HG03469 (cell line): Measurements from ENCODE around the gene PLK5.
"Not testable (repeated sequence)": the region's sequence is repeated elsewhere in the genome, so short reads cannot be mapped to it uniquely, and the experiment has no call there.

Experiments used
- ATAC-seq: cut with Tn5 transposase; IDR thresholded peaks from one replicate; pipeline ENCODE4 v1.9.1; 2021; ENCODE audit warnings: mild to moderate bottlenecking, moderate library complexity, moderate number of reproducible peaks; ENCODE audit not compliant: unreplicated experiment

The PLK5 gene

GRCh38 chr19:1491114-1491848 is 32.6 kb upstream of the PLK5 start, which contains the start of gene REEP6:
TSS of gene REEP6 (plus strand) at chr19:1491181. CDS start at chr19:1491270, 89 bp downstream.
- ATAC-seq: no peak

- no peak for ATAC-seq
Measured at GRCh38 chr19:1491849-1492170, 32.1 kb upstream of the PLK5 start.

DNA sequence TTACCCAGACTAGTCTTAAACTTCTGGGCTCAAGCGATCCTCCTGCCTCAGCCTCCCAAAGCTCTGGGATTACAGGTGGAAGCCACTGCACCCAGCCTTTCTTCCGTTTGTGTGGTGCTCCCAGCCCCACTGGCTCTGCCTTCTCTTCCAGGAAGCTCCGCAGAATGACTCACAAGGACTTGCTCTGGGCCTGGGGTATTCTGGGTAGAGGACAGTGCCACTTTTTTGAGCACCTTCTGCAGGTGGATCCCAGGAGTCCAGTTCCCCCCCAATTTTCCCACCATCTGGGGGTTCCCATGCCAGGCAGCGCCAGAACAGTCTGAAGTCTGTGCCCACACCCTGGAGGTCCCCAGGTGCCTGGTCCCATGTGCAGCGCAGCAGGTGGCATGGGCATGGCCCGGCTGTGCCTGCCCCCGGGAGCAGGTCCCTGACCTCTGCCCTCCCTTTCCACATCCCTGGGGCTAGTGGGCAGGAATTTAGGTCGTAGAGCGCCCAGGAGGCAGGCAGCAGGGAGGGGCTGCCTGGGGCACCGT is 31.3 kb upstream of the PLK5 start:
- no peak for ATAC-seq

DNA sequence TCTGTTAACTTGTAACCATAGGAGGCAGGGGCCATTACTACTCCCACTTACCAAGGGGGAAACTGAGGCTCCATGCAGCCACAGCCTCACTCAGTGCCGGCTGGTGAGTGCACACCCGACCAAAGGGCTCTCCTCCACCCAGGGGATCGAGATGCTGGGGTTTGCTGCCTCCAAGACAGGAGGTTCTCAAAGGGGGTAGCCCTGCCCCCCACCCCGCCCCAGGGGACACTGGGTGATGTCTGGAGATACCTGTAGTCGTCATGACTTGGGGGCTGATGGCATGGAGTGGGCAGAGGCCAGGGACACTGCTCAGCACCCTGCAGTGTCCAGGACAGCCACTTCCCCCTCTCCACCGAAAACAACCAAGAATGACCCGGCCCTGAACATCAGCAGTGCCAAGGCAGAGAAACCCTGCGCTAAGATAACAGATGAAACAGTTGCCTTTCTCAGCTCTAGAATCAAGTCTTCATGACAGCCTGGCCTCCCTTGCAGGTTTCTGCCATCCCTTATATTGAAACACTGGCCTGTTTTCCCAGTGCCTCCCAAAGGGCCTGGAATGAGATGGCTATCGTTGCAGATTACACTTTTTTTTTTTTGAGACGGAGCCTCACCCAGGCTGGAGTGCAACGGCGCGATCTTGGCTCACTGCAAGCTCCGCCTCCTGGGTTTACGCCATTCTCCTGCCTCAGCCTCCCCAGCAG is 29.6 kb upstream of the PLK5 start:
- ATAC-seq: no peak

GRCh38 chr19:1495051-1495798 is 28.7 kb upstream of the PLK5 start:
- ATAC-seq: no peak

DNA sequence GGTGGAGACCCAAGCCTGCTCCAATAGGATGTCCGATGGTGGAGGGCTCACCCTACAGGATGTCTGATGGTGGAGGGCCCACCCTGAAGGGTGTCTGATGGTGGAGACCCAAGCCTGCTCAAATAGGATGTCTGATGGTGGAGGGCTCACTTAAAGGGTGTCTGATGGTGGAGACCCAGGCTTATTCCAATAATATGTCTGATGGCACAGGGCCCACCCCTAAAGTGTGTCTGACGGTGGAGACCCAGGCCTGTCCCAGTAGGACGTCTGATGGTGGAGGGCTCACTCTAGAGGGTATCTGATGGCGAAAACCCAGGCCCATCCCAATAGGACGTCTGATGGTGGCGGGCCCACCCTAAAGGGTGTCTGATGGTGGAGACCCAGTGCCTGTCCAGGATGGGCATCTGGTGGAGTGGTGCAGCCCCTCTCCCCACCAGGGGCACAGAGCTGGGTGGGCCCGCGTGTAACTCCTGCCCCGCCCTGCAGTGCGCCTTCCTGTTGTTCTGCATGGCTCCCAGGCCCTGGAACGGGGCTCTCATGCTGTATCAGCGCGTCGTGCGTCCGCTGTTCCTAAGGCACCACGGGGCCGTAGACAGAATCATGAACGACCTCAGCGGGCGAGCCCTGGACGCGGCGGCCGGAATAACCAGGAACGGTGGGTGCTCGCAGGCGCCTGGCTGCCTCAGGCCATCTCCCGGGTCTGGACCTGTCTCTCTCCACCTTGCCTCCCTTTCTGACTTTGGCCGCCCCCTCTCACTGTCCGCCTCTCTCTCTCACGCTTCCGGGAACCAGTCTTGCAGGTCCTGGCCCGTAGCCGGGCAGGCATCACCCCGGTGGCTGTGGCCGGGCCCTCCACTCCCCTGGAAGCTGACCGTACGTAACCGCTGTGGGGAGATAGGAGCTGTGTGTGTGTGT is 27.8 kb upstream of the PLK5 start:
- no peak for ATAC-seq

DNA sequence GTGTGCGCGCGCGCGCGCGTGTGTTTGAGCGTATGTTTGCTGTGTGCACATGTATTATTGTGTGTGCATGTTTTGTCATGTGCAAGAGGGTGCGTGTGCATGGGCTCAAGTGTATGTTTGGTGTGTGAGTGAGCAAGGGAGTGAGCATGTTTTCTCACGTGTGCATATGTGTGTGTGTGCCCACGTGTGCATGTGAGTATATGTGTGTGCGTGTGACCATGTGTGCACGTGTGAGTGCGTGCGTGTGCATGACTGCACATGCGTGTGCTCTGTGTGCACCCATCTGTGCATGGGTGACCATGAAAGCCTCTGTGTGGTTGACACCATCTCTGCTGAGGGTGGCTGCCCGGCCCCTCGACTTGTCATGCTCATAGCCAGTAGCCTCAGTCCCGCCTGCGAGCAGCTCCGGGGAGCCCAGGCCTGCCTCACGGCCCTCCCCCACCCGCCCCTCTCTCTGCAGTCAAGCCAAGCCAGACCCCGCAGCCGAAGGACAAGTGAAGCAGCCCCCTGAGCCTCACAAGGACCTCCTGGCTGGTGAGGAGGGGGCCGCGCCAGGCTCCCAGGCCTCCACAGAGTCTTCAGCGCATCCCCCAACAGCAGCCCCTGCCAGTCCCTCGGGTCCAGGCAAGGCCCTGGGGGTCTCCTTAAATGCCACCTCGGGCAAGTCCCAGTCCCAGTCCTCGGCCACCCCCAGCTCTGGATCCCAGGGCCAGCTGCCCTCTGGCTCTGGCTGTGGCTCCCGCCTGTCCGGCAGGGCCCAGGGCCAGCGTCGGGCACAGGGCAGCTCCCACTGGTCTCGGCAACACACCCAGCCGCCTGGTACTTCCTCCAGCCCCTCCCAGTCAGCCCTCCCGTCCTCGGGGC is 26.9 kb upstream of the PLK5 start:
- ATAC-seq: no peak

DNA sequence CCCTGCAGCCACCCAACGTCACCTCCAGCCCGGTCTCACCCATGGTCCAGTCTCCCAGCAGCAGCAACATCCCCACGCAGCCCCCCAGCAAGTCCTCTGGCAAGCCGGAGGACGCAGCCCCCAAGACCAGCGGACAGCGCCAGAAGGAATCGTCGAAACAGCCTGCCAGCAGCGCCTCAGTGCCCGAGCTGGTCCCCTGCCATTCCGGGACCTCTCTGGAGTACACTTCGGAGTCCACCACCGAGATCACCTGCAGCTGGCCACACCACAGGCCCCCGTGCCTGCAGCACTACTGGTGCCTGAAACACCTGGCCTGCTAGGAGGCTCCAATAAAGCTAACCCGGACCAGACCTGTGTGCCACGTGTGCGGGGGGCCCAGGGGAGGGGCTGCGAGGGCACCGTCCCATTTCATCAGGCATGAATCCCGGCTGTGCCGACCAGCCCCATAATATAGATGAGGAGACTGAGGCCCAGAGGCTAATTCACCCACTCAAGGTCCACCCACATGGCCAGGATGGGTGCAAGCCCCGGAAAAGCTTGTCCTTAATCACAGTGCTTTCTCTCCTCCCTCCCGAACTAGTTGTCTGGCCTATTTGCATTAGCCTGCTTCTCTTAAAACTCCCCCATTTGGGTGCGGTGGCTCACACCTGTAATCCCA is 26.2 kb upstream of the PLK5 start:
- no peak for ATAC-seq

GRCh38 chr19:1499231-1499630 is 24.6 kb upstream of the PLK5 start:
- not testable (repeated sequence) for ATAC-seq

GRCh38 chr19:1501200-1501595 is 22.7 kb upstream of the PLK5 start:
- no peak for ATAC-seq

DNA sequence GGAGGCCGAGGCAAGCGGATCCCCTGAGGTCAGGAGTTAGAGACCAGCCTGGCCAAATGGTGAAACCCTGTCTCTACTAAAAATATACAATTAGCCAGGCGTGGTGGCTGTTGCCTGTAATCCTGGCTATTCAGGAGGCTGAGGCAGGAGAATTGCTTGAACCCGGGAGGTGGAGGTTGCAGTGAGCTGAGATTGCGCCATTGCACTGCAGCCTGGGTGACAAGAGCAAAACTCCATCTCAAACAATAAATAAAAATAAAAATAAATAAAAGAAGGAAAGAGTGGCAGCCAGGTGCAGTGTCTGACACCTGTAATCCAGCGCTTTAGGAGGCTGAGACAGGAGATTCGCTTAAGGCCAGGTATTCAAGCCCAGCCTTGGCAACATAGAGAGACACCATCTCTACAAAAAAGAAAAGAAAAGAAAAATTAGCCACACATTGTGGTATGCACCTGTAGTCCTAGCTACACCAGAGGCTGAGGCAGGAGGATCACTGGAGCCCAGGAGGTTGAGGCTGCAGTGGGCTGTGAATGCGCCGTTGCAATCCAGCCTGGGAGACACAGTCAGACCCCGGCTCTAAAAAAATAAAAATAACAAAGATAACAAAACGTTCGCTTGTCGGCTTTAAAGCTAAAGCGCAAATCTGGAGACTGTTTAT is 21.3 kb upstream of the PLK5 start:
- no peak for ATAC-seq

GRCh38 chr19:1503089-1503924 is 20.6 kb upstream of the PLK5 start:
- no peak for ATAC-seq

- ATAC-seq: no peak
Measured at GRCh38 chr19:1503925-1504773, 19.7 kb upstream of the PLK5 start.

DNA sequence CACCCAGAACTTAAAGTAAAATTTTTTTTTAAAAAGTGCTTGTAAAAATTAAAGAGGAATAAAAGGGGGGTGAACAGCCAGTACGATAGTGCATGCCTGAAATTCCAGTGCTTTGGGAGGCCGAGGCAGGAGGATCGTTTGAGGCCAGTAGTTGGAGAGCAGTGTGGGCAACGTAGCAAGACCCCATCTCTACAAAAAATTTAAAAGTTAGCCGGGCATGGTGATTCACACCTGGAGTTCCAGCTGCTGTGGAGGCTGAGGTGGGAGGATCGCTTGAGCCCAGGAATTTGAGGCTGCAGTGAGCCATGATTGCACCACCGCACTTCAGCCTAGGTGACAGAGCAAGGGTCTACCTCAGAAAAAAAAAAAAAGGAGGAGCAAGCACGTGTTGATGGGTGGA is 18.9 kb upstream of the PLK5 start:
- ATAC-seq: no peak

DNA sequence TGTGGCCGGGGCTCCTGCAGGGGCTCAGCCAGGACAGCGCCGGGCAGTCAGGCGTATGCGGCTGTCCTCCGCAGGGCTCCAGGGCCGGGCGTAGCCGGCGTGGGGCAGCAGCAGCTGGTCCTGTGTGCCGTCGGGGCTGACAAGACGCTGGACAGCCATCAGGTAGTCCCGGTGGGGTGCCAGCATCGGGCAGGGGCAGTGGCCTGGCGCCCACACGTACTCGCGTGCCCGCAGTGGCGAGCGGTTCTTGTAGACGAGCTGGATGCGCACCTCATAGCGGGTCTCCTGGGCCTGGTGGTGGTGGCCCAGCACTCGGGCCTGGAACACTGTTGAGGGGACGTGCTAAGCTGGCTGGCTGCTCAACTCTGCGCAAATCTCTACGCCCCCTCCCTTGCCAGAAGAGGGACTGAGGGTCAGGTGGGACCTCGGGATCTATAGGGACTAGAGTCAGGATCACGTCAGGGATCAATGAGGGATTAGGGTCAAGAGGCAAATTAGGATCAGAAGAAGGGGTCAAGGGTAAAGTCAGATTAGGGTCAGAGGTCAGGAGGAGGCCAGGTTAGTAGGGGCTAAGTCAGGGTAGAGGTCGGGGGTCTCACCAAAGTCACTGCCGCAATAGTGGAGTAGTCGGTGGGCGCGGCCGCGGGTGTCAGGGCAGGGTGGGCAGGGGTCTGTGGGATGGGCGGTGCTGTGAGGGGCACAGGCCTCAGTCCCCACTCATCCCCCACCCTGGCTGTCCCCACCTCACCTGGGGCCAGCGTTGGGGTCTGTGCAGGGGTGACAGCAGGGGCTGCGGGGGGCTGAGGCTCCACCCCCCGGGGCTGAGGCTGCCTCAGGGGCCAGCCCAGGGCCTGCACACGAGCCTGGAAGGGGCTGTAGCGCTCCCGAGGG is 17.6 kb upstream of the PLK5 start:
- no peak for ATAC-seq

DNA sequence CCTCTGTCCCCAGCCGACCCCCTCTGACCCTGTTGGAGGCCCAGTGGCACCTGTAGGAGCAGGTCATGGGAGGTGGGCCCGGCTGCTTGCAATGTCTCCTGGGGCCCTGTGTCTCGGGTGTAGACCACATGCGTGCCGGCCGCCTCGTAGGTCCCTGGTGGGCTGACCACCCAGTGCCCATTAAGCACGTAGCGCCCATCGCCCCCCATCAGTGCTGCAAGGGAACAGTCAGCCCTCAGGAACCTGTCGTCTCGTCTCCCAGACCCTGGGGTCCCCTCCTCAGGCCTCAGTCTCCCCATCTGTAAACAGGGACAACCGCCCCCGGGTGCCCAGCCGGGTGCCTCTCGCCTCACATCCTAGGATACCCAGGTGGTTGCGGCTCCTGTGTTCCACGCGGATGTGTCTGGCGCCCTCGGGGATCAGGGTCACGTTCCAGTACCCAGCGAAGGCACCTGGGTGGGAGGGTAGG is 16.7 kb upstream of the PLK5 start:
- no peak for ATAC-seq
